ENCODE results near the gene ZNF548.

Gene ZNF548

GRCh38 chr19:57398868-57399267 is 9.2 kb downstream of the ZNF548 start:
- no peak for DNase-seq (ENCODE audit: low read depth)

GRCh38 chr19:57403737-57404563 is 14.3 kb downstream of the ZNF548 start:
- no peak for DNase-seq (ENCODE audit: low read depth)

GRCh38 chr19:57406516-57407123 is 17.0 kb downstream of the ZNF548 start:
- peak; percentile 29 for DNase-seq (ENCODE audit: low read depth)

GRCh38 chr19:57410877-57411671 is 21.4 kb downstream of the ZNF548 start, which contains the start of gene ZNF17:
TSS of gene ZNF17 (plus strand) at chr19:57411161. CDS start at chr19:57413616, 2,455 bp downstream.
- DNase-seq (ENCODE audit: low read depth) = peak; percentile 86

- no peak for DNase-seq (ENCODE audit: low read depth)
Measured at GRCh38 chr19:57419439-57419838, 29.8 kb downstream of the ZNF548 start.

- DNase-seq (ENCODE audit: low read depth) = no peak
Measured at GRCh38 chr19:57421037-57421436, 31.4 kb downstream of the ZNF548 start.

- no peak for DNase-seq (ENCODE audit: low read depth)
Measured at GRCh38 chr19:57434386-57435061, 44.9 kb downstream of the ZNF548 start.

- DNase-seq (ENCODE audit: low read depth) = peak; percentile 89
Measured at GRCh38 chr19:57435062-57435978, 45.7 kb downstream of the ZNF548 start, which contains the start of gene ZNF749. TSS of gene ZNF749 (plus strand) at chr19:57435325. CDS start at chr19:57435579, 254 bp downstream.

- DNase-seq (ENCODE audit: low read depth) = no peak
Measured at GRCh38 chr19:57436417-57436816, 46.8 kb downstream of the ZNF548 start.

GRCh38 chr19:57437931-57438330 is 48.3 kb downstream of the ZNF548 start:
- DNase-seq (ENCODE audit: low read depth) = no peak

- no peak for DNase-seq (ENCODE audit: low read depth)
Measured at GRCh38 chr19:57438925-57439324, 49.3 kb downstream of the ZNF548 start.

- no peak for DNase-seq (ENCODE audit: low read depth)
Measured at GRCh38 chr19:57441979-57442752, 52.5 kb downstream of the ZNF548 start.

GRCh38 chr19:57443121-57443696 is 53.6 kb downstream of the ZNF548 start:
- DNase-seq (ENCODE audit: low read depth) = no peak

- DNase-seq (ENCODE audit: low read depth) = no peak
Measured at GRCh38 chr19:57452307-57452706, 62.7 kb downstream of the ZNF548 start.

Measured in stimulated activated CD8-positive, alpha-beta memory T cell treated with anti-CD3 and anti-CD28 coated beads, Interleukin-7, amount 100 ng/mL, for 24 hours (primary cell).